ENCODE measurements around the gene HEATR5A.

- TF ChIP-seq POLR2A (IDR thresholded peaks at IDR 0.05; ENCODE audit: extremely low read depth, insufficient read length) (no peak), CTCF (IDR thresholded peaks at IDR 0.05; ENCODE audit: low read depth, low read length) (no peak), MAX (IDR thresholded peaks at IDR 0.05; ENCODE audit: low read depth, low read length) (no peak)
Observed at GRCh38 chr14:31312934-31313333, 107.4 kb downstream of the HEATR5A start.

All from NB4 (cell line).